ENCODE measurements around the gene RMND5B.

DNA sequence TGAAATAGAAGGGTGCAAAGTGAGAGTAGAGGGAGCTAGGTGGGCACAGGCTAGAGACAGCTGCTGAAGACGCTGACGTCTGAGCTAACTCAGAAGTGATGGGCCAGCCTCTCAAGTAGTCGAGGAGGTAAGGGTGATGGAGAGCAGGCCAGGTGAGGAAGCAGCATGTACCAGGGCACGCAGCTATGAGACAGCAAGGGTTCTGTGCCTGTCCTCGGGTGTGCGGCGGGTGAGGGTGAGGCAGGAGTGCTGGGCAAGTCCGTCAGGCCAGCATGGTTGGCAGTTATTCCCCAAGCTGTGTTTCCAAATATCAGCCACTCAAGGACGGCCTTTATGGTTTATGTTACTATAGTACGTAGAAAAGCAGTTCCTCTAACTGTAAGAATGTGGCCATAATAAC, 6.2 kb downstream of the RMND5B start:
- TF ChIP-seq, protein P1, sequence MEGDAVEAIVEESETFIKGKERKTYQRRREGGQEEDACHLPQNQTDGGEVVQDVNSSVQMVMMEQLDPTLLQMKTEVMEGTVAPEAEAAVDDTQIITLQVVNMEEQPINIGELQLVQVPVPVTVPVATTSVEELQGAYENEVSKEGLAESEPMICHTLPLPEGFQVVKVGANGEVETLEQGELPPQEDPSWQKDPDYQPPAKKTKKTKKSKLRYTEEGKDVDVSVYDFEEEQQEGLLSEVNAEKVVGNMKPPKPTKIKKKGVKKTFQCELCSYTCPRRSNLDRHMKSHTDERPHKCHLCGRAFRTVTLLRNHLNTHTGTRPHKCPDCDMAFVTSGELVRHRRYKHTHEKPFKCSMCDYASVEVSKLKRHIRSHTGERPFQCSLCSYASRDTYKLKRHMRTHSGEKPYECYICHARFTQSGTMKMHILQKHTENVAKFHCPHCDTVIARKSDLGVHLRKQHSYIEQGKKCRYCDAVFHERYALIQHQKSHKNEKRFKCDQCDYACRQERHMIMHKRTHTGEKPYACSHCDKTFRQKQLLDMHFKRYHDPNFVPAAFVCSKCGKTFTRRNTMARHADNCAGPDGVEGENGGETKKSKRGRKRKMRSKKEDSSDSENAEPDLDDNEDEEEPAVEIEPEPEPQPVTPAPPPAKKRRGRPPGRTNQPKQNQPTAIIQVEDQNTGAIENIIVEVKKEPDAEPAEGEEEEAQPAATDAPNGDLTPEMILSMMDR (IDR thresholded peaks at IDR 0.05; ENCODE audit: poor library complexity) = no peak
- no peak for TF ChIP-seq EZH2 (IDR thresholded peaks at IDR 0.05; ENCODE audit: borderline replicate concordance)

Data from hepatocyte (in vitro differentiated cells).